ENCODE results near the gene CTNNB1.

The CTNNB1 gene

GRCh38 chr3:41220906-41221677, 21.8 kb downstream of the CTNNB1 start:
- DNase-seq, result no peak

GRCh38 chr3:41222012-41222411, 22.7 kb downstream of the CTNNB1 start:
- DNase-seq, result no peak

GRCh38 chr3:41222501-41222900, 23.2 kb downstream of the CTNNB1 start:
- DNase-seq, result no peak

- no peak for DNase-seq
These were observed 23.8 kb downstream of the CTNNB1 start for GRCh38 chr3:41223078-41223477.

- no peak for DNase-seq
These were observed 24.4 kb downstream of the CTNNB1 start for GRCh38 chr3:41223691-41224090.

GRCh38 chr3:41224120-41224806, 25.0 kb downstream of the CTNNB1 start:
- no peak for DNase-seq

GRCh38 chr3:41234823-41235721, 35.8 kb downstream of the CTNNB1 start:
- no peak for DNase-seq

GRCh38 chr3:41236228-41236627, 36.9 kb downstream of the CTNNB1 start:
- DNase-seq, result no peak

- no peak for DNase-seq
These were observed 38.6 kb downstream of the CTNNB1 start for GRCh38 chr3:41237907-41238306.

GRCh38 chr3:41239587-41239986, 40.3 kb downstream of the CTNNB1 start:
- DNase-seq, result no peak

GRCh38 chr3:41241161-41241560, 41.9 kb downstream of the CTNNB1 start:
- DNase-seq, result no peak

GRCh38 chr3:41241800-41242571, 42.7 kb downstream of the CTNNB1 start:
- no peak for DNase-seq

- no peak for DNase-seq
These were observed 43.9 kb downstream of the CTNNB1 start for GRCh38 chr3:41243183-41243582.

- no peak for DNase-seq
These were observed 45.5 kb downstream of the CTNNB1 start for GRCh38 chr3:41244620-41245336.

- no peak for DNase-seq
These were observed 48.0 kb downstream of the CTNNB1 start for GRCh38 chr3:41247055-41248004.

GRCh38 chr3:41248525-41248924, 49.2 kb downstream of the CTNNB1 start:
- DNase-seq, result no peak

- no peak for DNase-seq
These were observed 50.0 kb downstream of the CTNNB1 start for GRCh38 chr3:41249318-41249717.

- DNase-seq, result no peak
These were observed 51.5 kb downstream of the CTNNB1 start for GRCh38 chr3:41250825-41251224.

GRCh38 chr3:41251593-41251992, 52.3 kb downstream of the CTNNB1 start:
- DNase-seq, result no peak

GRCh38 chr3:41258239-41258800, 59.0 kb downstream of the CTNNB1 start:
- no peak for DNase-seq

Data from CD4-positive, alpha-beta T cell treated with Interleukin-17A for 1 hour (primary cell).